AG04449 (cell line): ENCODE measurements around the gene BRD9.

Source experiments
- CTCF ChIA-PET: fragments of 350-600 bp; formaldehyde crosslinking; extraction: SDS; loops from one replicate; lab custom pipeline; 2021; ENCODE audit warnings: antibody characterized with exemption; lab: Yijun Ruan, JAX
- POLR2A ChIA-PET: fragments of 400-600, 350-600 bp; formaldehyde crosslinking; extraction: SDS; loops from one replicate; lab custom pipeline; 2020; ENCODE audit warnings: antibody characterized with exemption, inconsistent platforms; lab: Yijun Ruan, JAX
- DNase-seq: peaks from one replicate; pipeline ENCODE4 v3.0.0-alpha.2; 2010; ENCODE audit warnings: low read depth, low spot score
- H3K4me3 ChIP-seq: 2 replicates; pipeline ENCODE4 v1.5.1; 2011; ENCODE audit warnings: low read depth, mild to moderate bottlenecking, control low read depth, low read length
- TF ChIP-seq, protein P1 (sequence below): IDR thresholded peaks from one replicate; pipeline ENCODE4 v1.5.1; 2011; ENCODE audit warnings: mild to moderate bottlenecking, moderate library complexity, low read length, control low read depth, inconsistent platforms; ENCODE audit not compliant: insufficient read depth; ENCODE audit errors: missing control alignments

The BRD9 gene

DNA sequence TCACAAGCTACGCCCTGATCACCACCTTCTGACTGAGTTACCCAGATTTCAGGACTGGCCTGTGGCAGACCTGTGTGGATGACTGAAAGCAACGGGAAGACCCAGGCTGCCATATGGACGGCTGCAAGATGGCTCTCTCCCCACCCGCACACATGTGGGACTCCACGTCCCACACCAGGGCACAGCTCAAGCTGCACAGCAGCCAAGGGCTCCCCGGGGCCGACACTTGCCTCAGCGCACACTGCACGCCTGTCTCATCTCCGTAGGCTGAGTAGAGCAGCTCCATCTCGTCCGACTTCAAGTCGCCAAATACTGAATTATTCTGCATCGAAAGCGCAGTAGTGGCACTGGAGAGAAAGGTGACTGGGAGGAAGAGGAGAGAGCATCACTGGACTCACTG lies 14.5 kb downstream of the BRD9 start:
- TF ChIP-seq, protein P1, sequence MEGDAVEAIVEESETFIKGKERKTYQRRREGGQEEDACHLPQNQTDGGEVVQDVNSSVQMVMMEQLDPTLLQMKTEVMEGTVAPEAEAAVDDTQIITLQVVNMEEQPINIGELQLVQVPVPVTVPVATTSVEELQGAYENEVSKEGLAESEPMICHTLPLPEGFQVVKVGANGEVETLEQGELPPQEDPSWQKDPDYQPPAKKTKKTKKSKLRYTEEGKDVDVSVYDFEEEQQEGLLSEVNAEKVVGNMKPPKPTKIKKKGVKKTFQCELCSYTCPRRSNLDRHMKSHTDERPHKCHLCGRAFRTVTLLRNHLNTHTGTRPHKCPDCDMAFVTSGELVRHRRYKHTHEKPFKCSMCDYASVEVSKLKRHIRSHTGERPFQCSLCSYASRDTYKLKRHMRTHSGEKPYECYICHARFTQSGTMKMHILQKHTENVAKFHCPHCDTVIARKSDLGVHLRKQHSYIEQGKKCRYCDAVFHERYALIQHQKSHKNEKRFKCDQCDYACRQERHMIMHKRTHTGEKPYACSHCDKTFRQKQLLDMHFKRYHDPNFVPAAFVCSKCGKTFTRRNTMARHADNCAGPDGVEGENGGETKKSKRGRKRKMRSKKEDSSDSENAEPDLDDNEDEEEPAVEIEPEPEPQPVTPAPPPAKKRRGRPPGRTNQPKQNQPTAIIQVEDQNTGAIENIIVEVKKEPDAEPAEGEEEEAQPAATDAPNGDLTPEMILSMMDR, result no peak
- ChIA-PET POLR2A (no interaction called here), CTCF (interaction anchor here (1.0 to 1.1 kb wide), 2 partner anchors 24 to 208 kb away, joined by 3 to 4 read pairs; no protein-coding TSS in a partner anchor)
- no peak overlapping the region for H3K4me3 ChIP-seq
- DNase-seq, result no peak

DNA sequence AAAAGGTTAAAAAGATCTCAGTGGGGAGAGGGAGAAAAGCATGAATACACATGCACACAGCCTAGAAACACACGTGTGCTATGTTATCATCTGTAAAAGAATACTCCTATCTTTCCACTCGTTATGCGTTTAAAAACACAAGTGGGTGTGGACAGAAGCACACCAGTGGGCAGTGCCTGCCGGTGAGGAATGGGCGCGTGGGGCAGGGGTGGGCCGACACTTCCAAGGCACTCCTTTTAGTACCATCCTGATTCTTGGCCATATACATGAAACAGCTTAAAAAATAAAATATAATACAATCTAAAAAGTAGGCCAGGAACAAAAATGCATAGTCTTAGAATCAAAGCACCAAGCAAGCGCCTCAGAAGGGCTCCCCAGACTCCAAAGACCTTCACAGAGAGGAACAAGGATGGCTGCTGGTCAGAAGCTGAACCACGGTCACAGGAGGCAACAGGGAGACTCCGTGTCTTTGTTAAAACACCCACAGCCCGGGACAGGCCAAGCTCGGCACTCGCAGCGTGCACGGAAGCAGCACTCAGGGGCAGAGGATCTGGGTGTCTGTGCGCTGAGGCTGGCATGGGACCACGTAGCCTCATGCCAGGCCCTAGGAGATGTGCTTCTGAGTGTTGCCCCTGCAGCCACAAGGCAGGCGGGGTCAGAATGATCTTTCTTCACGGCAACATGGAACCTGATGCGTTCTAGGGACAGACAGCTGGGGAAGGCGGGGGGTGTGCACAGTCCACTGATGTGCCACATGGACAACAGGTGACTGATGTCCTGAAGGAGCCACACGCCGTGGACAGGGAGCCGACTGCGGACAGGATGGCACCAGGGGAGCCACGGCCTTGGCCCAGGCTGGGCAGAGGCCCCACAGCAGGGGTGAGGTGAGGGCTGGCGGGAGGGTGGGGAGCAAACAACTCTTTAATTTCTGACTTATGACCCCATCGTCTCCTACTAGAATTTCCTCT lies 15.9 kb downstream of the BRD9 start:
- ChIA-PET POLR2A (no interaction called here), CTCF (interaction anchor here (1.0 to 1.1 kb wide), 2 partner anchors 26 to 207 kb away, joined by 3 to 4 read pairs; no protein-coding TSS in a partner anchor)
- TF ChIP-seq, protein P1, result no peak
- H3K4me3 ChIP-seq, result no peak overlapping the region
- DNase-seq, result no peak

DNA sequence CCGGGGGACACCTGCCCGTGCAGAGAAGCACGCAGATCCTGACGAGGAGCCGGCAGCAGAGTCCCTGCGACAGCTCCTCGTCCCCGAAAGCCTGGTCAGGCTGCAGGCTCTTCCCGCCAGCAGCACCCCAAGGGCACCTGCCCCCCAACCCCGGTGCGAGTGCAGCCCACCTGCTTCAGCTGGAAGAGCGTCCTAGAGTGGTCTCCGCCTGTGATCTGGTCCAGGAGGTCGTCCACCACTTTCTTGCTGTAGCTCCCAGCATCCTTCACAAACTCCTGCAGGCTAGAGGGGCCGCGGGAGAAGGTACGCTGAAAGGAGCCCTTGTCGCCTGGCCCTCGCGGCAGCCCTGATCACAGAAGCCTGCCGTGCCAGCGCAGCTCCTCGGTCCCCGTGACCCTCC lies 16.7 kb downstream of the BRD9 start:
- H3K4me3 ChIP-seq, result no peak overlapping the region
- ChIA-PET CTCF (no interaction called here), POLR2A (no interaction called here)

DNA sequence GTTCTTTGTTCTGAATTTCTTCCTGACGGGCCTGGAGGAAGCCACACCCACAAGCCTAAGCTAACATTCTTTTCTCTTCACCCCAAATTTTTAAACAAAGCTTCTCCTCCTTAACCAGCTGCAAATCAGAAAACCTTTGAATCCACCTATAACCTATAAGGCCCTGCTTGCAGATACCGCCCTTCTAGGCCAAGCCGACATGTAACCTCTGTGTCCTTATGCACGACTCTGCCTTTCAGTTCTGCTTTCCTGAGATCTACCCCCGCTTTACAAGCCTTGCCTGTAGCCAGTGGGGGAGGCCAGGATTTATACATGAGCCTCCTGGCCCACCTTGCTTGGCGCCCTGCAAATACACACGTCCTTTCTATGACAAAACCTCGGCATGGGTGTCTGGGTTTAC lies 19.3 kb downstream of the BRD9 start:
- TF ChIP-seq, protein P1, result no peak
- DNase-seq, result no peak
- CTCF ChIA-PET, result interaction anchor here (1.0 kb wide), 1 partner anchor 16 kb away, joined by 3 read pairs; no protein-coding TSS in a partner anchor
- POLR2A ChIA-PET, result no interaction called here
- no peak overlapping the region for H3K4me3 ChIP-seq

More for the DNA sequence above, 16.7 kb downstream of the BRD9 start:
- TF ChIP-seq, protein P1, result no peak
- no peak for DNase-seq

DNA sequence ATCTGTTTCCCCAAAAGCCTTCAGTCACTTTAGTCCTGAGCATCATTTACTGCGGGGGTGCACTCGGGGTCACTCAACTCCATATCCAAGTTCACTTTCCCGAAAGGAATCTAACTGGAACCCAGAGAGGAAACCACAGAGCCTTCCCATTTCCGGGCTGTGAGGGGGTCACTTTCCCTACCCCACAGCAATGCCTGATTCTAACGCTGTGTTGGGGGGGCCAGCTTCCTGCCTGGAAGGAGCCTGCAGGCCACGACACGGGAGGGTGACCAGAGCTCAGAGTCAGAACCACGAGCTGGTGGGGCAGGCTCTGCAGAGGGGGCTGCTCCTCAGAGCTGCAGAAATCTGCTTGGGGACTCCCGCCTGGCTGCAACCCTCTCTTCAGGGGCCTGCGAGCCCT lies 20.3 kb downstream of the BRD9 start:
- TF ChIP-seq, protein P1, result no peak
- DNase-seq, result no peak
- H3K4me3 ChIP-seq, result no peak overlapping the region
- POLR2A ChIA-PET, result no interaction called here
- CTCF ChIA-PET, result no interaction called here

DNA sequence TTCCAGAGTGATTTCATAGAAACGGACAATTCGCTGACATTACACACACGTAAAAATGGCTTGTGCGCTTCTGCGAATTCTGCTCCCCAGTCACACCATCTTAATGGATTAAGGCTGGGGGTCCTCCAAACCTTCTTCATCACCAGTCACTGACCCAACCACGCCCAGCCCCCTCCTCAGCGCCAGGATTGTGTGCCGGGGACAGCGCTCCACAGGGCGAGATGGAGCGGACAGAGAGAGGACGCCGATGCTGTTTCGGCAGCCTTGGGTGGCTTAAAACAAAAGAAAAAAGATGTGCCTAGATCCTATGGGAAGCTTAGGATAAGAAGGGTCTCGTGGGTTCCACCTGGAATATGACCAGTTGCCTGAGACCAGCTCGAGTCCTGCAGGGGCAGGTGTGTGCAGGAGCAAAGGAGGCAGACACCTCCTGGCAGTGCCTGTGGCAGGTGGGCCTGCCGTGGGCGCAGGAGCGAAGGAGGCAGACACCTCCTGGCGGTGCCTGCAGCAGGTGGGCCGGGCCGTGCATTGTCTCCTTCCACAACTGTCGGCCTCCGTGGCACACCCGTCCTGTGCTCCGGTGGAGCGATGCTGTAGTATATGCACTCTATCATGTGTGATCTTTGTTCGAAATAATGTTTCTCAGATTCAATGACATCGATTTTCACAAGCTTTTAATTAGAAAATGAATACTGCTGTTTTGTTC lies 20.9 kb downstream of the BRD9 start:
- ChIA-PET POLR2A (no interaction called here), CTCF (no interaction called here)
- H3K4me3 ChIP-seq, result no peak overlapping the region
- TF ChIP-seq, protein P1, result no peak
- no peak for DNase-seq
